HG03469 (cell line): ENCODE results near the gene SLC28A3.

Experiments
- ATAC-seq: cut with Tn5 transposase; IDR thresholded peaks from one replicate; pipeline ENCODE4 v1.9.1; 2021; ENCODE audit warnings: mild to moderate bottlenecking, moderate library complexity, moderate number of reproducible peaks; ENCODE audit not compliant: unreplicated experiment

SLC28A3 gene

DNA sequence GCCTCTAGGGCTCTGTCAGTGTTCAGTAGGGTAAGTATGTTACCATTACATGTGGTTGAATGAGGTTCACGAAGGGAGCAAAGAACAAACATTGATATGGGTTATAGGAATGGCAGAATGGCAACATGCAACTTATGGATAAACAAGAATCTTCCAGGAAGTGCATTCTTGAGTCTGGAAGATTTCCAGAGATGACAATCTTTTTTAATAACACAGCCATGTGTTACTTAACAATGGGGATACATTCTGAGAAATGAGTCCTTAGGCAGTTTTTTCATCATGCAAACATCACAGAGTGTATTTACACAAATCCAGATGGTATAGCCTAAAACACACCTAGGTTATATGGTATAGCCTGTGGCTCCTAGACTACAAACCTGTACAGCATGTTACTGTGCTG lies 9.1 kb upstream of the SLC28A3 start:
- no peak for ATAC-seq

DNA sequence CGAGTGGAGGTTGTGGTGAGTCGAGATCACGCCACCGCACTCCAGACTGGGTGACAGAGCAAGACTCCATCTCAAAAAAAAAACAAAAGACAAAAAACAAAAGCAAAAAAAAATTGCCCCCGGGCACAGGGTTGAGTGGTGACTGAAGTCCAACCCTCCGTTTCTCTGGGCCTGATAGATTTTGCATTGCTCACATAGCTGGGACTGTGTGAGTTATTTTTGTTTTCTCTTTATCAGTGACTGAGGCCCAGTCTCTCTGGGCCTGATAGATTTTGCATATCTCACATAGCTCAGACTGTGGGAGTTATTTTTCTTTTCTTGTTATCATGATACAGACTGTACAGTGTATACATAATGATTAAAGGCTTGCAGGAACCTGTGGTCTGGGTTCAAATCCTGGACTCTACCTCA lies 2.6 kb upstream of the SLC28A3 start:
- ATAC-seq = no peak

DNA sequence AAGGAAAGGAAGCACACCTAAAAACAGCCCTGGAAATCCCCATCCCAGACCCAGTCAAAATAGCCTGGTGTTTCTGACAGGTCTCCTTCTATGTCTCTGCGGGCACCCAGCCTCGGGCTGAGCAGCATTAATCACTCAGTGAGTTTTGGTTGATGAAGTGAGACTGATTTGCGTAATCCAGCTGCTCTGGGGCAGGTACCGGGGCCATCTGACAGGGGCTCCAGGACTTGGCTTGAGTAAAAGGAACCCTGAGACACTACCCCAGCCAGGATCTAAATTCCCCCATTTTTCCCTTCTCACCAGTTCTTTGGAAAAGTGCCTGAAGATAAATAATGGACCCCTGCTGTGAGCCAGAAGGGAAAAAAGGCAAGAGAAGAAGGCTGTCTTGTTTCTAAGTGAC lies 596 bp downstream of the SLC28A3 start:
- ATAC-seq = no peak

DNA sequence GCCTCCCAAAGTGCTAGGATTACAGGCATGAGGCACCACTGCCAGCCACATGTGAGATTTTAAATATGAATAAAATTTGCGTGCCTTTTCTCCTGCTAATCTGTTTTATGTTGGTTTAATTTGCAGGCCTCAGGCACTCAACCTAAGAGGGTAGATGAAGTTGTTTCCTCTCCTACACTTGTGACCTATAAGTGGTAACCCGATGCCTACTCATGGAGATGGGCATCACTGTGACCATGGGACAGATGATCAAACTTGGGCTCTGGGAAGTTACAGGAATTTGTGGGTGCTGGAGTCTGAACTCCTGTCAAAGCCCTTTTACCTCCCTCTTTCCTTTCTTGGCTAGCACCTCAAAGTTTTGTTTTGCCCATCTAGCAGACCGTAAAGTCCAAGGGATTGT lies 1.1 kb downstream of the SLC28A3 start:
- ATAC-seq = no peak

DNA sequence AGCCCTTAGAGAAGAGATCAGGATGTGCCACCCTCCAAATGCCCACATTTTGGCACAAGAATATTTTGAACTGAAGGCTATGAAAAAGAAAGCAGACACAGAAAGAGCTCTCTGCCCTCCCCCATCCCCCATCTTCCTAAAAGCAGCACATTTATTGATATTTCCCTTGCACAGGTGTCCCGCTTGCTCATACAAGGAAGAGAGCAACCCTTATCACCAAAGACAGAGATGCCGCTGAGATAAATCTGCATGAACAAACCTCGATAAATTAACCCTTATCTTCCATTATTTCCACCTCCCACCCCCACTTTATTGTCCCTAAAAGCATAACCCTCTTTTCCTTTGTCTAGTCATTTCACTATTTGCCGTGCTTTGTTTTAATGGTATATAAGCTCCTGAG lies 1.8 kb downstream of the SLC28A3 start:
- ATAC-seq = no peak

DNA sequence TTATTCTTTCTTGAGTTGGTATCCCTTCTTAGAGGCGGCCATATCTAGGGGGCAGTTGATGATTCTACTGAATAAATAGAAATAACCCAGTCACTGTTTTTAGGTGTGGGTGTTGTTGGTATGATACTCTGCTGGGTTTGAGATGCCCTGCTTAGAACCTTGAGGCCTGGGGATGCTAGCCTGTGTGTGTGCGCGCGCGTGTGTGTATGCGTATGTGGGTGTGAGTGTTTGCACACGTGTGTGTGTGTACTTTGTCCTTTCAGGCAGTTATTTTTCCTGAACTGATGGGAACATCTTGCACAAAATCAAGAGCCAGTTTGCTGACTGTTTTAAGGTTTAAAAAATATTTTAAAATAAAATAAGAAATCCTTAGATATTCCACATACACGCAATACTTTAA lies 3.3 kb downstream of the SLC28A3 start:
- ATAC-seq = no peak

DNA sequence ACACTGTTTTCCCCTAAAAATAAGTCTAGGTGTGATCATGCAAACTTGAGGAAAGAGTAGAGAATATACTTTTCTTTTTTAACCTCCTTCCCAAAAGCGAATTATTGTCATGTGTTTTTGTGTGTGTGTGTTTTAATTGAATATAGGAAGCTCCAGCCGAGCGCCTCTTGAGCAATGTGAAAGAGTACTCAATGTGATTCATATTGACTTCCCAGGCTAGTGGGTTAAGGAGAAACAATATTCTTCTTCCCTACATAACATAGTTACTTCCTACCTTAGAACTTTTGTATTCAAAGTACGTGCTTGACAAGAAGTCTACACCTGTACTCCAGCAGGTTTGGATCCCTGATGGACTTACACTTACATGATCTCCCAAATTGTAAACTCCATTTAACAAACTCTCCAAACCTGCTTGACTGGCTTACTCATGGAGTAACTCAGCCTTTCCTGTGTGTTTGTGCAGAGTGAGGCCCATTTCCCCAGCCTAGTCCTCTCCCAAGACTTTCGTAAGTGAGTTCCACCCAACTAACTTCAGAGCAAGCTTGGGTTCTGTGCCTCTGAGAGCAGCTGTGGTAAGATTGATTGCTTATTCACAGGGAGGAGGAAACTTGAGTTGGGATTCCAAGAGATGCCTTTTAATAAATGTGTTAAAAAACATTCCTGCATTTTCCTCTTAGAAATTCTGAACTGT lies 9.3 kb downstream of the SLC28A3 start:
- no peak for ATAC-seq

DNA sequence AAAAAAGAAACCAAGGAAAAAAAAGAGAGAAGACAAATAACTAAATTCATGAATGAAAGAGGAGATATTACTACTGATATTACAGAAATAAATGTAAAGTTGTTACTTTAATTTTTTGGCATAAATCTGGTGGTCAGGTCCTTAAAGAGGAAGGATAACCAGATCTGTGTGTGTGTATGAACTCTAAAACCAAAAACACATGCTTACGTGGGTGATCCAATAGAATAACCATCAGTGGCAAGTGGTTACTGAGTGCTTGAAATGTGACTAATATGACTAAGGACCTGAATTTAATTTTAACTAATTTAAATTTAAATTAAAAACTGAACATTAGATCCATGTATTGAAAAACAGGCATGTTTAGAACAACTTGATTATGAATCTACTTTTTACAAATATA lies 10.3 kb downstream of the SLC28A3 start:
- ATAC-seq = no peak

DNA sequence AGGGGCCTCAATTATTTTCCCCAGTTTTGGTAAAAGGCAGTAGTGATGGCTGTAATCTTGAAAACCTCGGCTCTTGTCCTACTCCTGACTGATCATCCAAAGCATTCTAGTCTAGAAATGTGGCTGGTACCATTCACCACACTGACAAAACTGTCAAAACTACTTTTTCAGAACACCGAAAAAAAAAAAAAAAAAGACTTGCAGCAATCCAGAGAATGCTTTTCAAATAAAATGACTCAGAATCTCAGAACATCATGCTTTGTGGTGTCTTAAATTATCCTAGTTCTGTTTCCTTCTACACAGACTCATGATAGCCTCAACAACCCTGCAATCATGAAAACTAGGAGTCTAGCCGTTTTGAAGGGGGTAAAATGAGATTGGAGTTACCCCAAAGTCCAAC lies 13.4 kb downstream of the SLC28A3 start:
- no peak for ATAC-seq

DNA sequence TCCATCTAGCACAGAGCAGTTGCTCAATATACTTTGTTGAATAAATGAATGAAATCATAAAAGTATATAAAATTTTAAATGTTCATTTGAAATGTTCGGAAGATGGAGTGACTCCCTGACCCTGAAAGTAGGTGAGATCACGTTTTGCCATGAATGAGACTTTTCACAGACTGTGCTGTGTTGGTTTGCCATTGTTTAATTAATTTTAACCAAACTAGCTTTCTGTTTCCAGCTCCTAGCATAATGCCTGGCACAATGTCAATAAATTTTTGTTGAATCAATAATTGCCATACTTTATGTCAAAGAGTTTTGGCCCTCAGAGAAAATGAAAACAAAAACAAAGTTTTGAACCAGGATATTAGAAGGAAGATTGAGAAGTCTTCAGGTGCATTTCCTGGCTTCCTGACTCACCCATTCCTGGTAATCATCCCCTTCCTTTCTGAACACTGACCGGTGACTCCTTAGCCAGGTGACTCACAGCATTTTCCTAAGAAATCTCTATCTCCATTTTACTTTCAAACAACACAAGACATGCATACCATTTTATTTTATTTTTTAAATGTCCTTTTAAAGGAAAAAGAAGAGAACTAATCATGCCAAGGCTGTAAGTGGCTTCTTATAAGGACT lies 15.1 kb downstream of the SLC28A3 start:
- ATAC-seq = no peak

DNA sequence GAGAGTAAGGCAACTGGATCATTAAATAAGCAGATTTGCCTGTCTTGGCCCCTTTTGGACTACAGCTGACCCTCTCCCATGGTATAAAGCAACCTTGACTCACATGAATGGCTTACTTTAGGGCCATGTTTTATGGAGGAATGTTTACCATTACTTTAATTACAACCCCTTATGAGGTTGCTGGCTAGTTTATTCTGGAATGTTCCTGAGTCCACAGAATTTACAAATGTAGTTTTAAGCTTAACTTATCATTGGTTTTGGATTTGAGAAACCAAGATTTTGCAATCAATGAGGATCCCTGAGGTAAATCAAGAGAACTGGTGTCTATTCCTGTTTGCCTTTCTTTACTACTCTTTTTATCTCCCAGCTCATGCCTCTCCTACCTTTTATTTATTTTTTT lies 15.7 kb downstream of the SLC28A3 start:
- ATAC-seq = no peak

DNA sequence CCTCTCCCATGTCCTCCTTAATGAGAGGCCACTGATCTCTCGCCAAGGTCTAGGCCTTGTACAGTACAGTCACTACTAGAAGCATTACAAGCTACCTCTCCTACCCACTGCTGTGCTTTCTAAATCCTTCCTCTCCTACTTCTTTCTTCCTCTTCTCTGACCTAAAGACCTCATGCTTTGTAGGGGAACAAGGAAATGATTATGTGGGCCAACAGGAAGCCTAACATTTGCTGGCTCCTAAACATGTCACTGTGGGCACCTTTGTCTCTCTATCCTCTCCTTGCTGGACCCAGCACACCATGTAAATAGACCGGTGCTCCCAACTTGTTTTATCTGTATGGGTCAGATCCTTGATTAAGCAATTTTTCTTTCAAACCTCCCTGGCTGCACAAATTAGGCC lies 16.7 kb downstream of the SLC28A3 start:
- no peak for ATAC-seq

DNA sequence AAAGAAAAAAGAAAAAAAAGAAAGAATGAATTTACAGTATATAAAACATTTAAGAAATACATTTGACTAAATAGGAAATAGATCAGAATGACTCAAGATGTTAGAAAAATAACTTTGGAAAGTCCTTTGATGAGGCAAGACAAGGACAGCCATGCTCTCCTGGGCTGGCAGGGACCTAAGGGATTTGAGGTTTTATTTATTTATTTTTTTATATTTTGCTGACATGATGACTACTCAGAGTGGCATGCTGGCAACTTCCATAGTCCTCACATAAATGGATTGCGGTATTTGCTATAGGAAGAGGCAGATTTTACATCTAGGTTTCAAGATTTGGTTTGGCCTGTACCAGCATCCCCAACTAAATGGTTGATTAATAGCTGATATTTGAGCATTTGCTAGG lies 17.7 kb downstream of the SLC28A3 start:
- no peak for ATAC-seq

DNA sequence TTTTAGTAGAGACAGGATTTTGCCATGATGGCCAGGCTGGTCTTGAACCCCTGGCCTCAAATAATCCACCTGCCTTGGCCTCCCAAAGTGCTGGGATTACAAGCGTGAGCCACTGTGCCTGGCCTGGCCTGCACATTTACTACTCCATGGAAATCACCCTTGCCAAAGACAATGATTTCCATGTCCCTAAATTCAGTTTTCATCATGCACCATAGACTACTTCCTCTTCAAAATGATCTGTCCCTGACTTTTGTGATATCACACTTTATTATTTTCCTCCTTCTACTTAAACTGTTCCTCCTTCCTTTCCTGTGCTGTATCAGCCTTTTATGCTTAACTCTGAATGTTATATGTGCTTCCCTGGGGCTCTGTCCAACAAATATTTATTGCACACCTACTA lies 20.3 kb downstream of the SLC28A3 start:
- no peak for ATAC-seq

DNA sequence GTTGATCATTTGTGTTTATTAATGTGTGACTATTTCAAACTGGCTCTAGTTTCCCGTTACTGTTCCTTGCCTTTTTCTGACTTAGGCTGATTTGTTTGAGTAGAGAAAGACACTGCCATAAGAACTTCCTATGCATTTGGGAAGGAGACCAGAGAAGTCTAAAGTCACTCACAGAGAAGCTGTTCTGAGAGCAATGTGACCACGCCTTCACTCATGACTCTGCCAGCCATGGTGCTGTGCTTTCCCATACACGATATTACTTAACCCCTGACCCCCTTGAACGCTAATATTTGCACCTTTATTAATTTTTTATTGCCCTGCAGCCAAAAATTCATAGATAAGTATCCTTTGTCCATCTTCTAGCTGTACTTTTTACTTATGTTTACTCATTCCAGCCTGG lies 20.9 kb downstream of the SLC28A3 start:
- ATAC-seq = no peak

DNA sequence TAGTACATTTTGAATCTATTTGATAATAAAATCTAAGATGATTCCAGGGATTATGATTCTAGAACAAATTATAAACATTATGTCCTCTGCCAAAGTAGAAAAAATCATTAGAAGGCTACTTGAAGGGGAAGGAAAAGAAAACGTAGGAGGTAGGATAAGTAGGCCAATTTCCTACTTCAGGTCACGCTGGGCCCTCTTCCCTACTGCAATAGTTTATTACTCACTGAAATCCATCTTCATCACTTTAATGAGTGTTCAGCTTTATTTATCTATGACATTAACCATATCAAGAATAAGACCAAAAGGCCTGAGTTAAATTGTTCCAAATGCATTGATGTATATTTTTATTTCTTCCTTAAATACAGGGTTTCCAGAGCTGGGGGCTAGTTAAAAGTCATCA lies 21.6 kb downstream of the SLC28A3 start:
- no peak for ATAC-seq

DNA sequence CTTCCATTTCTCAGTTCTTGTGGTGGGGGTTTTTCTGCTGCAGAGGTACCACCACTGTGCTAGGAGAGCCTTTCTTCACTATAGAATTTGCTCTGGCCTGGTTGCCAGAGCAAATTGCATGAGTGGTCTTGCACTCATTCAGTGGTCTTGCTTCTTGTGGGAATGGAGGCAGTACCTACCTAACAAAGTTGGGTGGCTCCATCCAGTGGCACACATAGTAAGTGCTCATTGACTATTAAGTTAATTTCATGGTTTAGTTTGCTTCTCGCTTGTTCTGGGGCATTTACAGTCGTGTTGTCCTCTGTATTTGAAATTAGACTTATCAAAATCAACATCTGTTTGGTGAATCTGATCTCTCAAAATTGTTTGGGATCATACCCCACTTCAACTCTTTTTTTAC lies 23.0 kb downstream of the SLC28A3 start:
- no peak for ATAC-seq

DNA sequence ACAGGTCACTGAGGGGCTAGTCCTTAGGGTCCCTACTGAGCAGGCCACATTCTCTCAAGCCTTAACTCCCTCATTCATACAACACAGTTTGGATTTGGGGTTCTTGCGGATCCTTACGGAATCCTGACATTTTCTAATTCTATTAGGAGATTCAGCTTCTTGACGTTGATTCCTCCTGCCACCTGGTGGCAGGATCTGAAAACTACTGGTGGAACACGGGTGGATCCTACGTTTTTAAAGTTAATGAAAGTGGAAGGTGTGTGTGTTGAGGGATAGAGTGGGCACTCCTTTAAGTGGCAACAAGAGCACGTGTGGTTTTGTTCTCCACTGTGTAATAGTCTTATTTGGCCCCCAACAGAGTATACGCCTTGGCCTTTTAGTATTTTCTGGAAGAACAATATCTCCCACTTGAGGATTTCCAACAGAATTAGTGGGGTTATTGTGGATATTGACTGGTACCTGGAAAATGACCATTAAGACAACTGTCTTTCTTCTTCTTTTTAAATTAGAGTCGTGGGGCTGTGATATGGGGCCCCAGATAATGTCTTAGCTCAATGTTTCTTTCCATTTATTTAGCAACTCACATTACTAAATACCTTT lies 25.2 kb downstream of the SLC28A3 start:
- peak; percentile 42 for ATAC-seq

DNA sequence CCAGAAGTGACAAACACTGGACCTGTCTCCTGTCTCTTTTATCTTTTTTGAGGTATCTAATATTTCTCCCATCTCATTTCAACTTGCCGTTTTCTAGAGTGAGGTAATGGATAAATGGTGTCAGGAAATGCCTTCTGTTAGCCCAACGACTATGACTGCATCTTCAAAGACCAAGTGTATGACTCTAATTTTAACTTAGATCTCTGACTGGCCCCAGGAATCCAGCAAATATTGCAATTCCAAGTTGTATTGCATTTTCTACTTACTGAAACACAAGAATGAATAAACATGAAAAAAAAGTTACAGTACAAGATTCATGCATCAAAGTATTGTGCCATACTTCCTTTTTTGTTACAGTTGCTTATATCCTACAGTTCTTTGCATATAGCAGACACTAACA lies 26.3 kb downstream of the SLC28A3 start:
- ATAC-seq = no peak

DNA sequence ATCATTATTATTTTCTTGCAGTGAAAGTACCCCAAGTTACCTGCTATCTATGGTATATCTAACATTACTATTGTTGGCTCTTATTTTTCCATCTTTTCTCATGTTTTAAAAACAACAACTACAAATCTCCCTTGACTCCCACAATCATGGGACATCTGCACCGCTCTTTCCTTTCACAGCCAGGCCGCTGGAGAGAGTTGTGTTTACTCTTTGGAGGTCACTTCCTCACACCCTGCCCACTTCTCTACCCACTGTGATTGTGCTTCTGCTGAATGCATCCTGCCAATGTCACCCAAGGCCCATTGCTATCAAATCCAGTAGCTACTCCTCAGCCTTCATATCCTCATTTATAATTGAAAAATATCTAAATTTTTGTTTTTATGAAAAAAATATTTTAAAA lies 29.7 kb downstream of the SLC28A3 start:
- no peak for ATAC-seq

DNA sequence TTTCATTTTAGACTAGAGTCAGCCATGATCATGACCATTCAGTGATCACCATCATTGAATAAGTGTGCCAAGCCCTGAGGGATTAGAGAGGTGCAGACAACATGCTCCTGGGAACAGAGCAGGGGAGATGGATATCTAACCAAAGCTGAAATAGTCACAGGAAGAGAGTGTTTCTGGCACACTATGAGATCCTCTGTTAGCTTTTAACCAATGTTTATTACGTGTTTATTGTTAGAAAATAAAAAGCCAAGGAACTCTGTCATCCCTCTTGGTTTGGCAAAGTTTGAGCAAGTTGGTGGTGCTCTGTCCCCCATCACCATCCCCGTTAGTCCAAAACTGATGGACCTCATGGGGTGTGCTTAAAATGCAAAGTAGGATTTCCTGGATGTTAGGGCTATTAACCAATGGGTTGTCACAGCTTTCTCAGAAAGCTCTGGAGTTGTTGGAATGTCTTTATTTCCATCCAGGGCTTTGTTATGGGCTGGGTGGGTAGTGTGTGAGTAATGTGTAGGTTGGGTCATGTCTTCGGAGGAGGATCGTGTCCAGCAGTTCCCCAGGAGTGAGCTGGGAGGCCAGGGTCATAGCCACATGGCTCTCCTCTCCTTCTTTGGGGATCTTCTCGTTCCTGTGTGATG lies 34.9 kb downstream of the SLC28A3 start:
- no peak for ATAC-seq

DNA sequence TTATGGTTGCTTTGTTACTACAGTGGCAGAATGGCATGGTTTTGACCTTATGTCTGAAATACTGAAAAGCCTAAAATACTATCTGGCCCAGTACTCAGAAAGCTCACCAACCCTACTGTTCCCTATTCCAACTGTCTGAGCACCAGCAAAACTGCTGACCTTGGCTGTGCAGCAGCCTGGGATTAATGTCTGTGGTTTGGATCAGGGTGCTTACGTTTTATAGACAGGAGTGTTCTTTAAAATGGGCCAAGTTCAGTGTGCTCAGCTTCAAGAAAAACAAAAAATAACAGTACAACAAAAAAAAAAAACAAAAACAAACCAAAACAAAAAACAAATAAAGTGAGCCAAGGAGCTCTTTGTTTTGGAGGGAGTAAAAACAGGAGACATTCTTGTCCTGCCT lies 36.4 kb downstream of the SLC28A3 start:
- no peak for ATAC-seq
